SK-N-SH treated with all-trans-retinoic acid at 6 μM for 48 hours (cell line): Measurements from ENCODE around the gene TCF12.

Experiments
- ATAC-seq: fragments of 200-7000 bp; cut with Tn5 transposase; 3 replicates; pipeline ENCODE4 v1.9.1; 2020; ENCODE audit warnings: mild to moderate bottlenecking, moderate library complexity
- ARNTL ChIP-seq: fragments of 450-650 bp; formaldehyde crosslinking; IDR thresholded peaks from 2 replicates; pipeline ENCODE4 v1.5.0; 2020; ENCODE audit warnings: low read depth, mild to moderate bottlenecking, moderate library complexity, borderline replicate concordance
- BACH2 ChIP-seq: fragments of 250-450 bp; sonication (Bioruptor Pico); IDR thresholded peaks from 2 replicates; pipeline ENCODE4 v1.9.0; 2021; ENCODE audit warnings: mild to moderate bottlenecking, borderline replicate concordance
- CREB5 ChIP-seq: fragments of 250-450 bp; sonication (Bioruptor Pico); IDR thresholded peaks from 2 replicates; pipeline ENCODE4 v1.5.1; 2020; ENCODE audit warnings: low read depth, mild to moderate bottlenecking, moderate library complexity
- CSDC2 ChIP-seq: fragments of 250-450 bp; sonication (Bioruptor Pico); IDR thresholded peaks from 2 replicates; pipeline ENCODE4 v1.5.0; 2020; ENCODE audit warnings: mild to moderate bottlenecking, moderate library complexity
- CSRNP3 ChIP-seq: fragments of 250-450 bp; sonication (Bioruptor Pico); IDR thresholded peaks from 2 replicates; pipeline ENCODE4 v1.5.1; 2021; ENCODE audit warnings: mild to moderate bottlenecking, moderate library complexity
- ESRRG ChIP-seq: fragments of 250-450 bp; sonication (Bioruptor Pico); IDR thresholded peaks from 2 replicates; pipeline ENCODE4 v1.6.1; 2021; ENCODE audit warnings: mild to moderate bottlenecking
- GLIS3 ChIP-seq: fragments of 250-450 bp; sonication (Bioruptor Pico); IDR thresholded peaks from 2 replicates; pipeline ENCODE4 v1.5.0; 2020; ENCODE audit warnings: mild to moderate bottlenecking, moderate library complexity
- ISL1 ChIP-seq: fragments of 250-450 bp; sonication (Bioruptor Pico); IDR thresholded peaks from 2 replicates; pipeline ENCODE4 v2.1.2; 2022; ENCODE audit warnings: mild to moderate bottlenecking, moderate library complexity
- OSR1 ChIP-seq: fragments of 250-450 bp; sonication (Bioruptor Pico); IDR thresholded peaks from 2 replicates; pipeline ENCODE4 v1.8.0; 2022; ENCODE audit warnings: moderate library complexity, mild to moderate bottlenecking, inconsistent platforms
- PPARA ChIP-seq: fragments of 250-450 bp; sonication (Bioruptor Pico); IDR thresholded peaks from 2 replicates; pipeline ENCODE4 v1.5.0; 2020; ENCODE audit warnings: mild to moderate bottlenecking, borderline replicate concordance
- RARB ChIP-seq: fragments of 250-450 bp; sonication (Bioruptor Pico); IDR thresholded peaks from 2 replicates; pipeline ENCODE4 v1.8.0; 2021; ENCODE audit warnings: mild to moderate bottlenecking, moderate library complexity
- SNAI2 ChIP-seq: fragments of 250-450 bp; sonication (Bioruptor Pico); IDR thresholded peaks from 2 replicates; pipeline ENCODE4 v1.5.0; 2020; ENCODE audit warnings: mild to moderate bottlenecking, moderate library complexity
- TCF4 ChIP-seq: fragments of 250-450 bp; sonication (Bioruptor Pico); IDR thresholded peaks from 2 replicates; pipeline ENCODE4 v1.8.0; 2021; ENCODE audit warnings: mild to moderate bottlenecking, moderate library complexity, borderline replicate concordance
- TOX ChIP-seq: fragments of 250-450 bp; sonication (Bioruptor Pico); IDR thresholded peaks from 2 replicates; pipeline ENCODE4 v1.8.0; 2021; ENCODE audit warnings: mild to moderate bottlenecking, moderate library complexity, borderline replicate concordance
- ZC3H10 ChIP-seq: fragments of 250-450 bp; sonication (Bioruptor Pico); IDR thresholded peaks from 2 replicates; pipeline ENCODE4 v1.5.1; 2021; ENCODE audit warnings: mild to moderate bottlenecking, moderate library complexity
- ZFP3 ChIP-seq: fragments of 250-450 bp; sonication (Bioruptor Pico); IDR thresholded peaks from 2 replicates; pipeline ENCODE4 v1.5.0; 2020; ENCODE audit warnings: mild to moderate bottlenecking, moderate library complexity
- ZFP30 ChIP-seq: fragments of 450-650 bp; formaldehyde crosslinking; IDR thresholded peaks from 2 replicates; pipeline ENCODE4 v1.5.0; 2022; ENCODE audit warnings: mild to moderate bottlenecking, moderate library complexity
- ZNF565 ChIP-seq: fragments of 450-650 bp; formaldehyde crosslinking; conservative IDR thresholded peaks from 2 replicates; pipeline ENCODE4 v1.5.0; 2020; ENCODE audit warnings: low read depth, mild to moderate bottlenecking, moderate library complexity
- ZNF70 ChIP-seq: fragments of 450-650 bp; formaldehyde crosslinking; IDR thresholded peaks from 2 replicates; pipeline ENCODE4 v1.5.0; 2020; ENCODE audit warnings: mild to moderate bottlenecking, moderate library complexity
- ZNF8 ChIP-seq: fragments of 450-650 bp; formaldehyde crosslinking; IDR thresholded peaks from 2 replicates; pipeline ENCODE4 v1.5.0; 2020; ENCODE audit warnings: mild to moderate bottlenecking, moderate library complexity
- TF ChIP-seq, protein P1 (sequence below): fragments of 250-450 bp; sonication (Bioruptor Pico); IDR thresholded peaks from 2 replicates; pipeline ENCODE4 v1.8.0; 2020; ENCODE audit warnings: mild to moderate bottlenecking, moderate library complexity, borderline replicate concordance
- TF ChIP-seq, protein P2 (sequence below): fragments of 250-450 bp; sonication (Bioruptor Pico); IDR thresholded peaks from 2 replicates; pipeline ENCODE4 v1.5.0; 2020; ENCODE audit warnings: mild to moderate bottlenecking, moderate library complexity
- TF ChIP-seq, protein P3 (sequence below): fragments of 250-450 bp; sonication (Bioruptor Pico); IDR thresholded peaks from 2 replicates; pipeline ENCODE4 v1.8.0; 2021; ENCODE audit warnings: low read depth, mild to moderate bottlenecking, moderate library complexity, borderline replicate concordance

Gene TCF12

DNA sequence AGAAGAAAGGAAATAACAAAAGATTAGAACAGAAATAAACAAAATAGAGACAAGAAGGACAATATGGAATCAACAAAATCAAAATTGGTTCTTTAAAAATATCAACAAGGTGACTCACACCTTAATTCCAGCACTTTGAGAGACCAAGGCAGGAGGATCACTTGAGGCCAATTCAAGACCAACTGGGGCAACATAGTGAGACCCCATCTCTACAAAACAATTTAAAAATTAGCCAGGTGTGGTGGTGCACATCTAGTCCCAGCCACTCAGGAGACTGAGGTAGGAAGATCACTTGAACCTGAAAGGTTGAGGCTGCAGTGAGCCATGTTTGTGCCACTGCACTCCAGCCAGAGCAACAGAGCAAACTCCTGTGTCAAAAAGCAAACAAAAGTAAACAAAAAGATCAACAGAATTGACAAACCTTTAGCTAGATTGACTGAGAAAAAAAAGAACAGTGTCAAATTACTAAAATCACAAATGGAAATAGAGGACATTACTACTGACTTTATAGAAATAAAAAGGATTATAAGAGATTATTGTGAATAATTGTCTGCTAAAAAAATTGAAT is 267.1 kb downstream of the TCF12 start:
- no peak for ATAC-seq
- TF ChIP-seq, protein P1, sequence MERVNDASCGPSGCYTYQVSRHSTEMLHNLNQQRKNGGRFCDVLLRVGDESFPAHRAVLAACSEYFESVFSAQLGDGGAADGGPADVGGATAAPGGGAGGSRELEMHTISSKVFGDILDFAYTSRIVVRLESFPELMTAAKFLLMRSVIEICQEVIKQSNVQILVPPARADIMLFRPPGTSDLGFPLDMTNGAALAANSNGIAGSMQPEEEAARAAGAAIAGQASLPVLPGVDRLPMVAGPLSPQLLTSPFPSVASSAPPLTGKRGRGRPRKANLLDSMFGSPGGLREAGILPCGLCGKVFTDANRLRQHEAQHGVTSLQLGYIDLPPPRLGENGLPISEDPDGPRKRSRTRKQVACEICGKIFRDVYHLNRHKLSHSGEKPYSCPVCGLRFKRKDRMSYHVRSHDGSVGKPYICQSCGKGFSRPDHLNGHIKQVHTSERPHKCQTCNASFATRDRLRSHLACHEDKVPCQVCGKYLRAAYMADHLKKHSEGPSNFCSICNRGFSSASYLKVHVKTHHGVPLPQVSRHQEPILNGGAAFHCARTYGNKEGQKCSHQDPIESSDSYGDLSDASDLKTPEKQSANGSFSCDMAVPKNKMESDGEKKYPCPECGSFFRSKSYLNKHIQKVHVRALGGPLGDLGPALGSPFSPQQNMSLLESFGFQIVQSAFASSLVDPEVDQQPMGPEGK (CRISPR knock-in tag) = no peak
- TF ChIP-seq, protein P2, sequence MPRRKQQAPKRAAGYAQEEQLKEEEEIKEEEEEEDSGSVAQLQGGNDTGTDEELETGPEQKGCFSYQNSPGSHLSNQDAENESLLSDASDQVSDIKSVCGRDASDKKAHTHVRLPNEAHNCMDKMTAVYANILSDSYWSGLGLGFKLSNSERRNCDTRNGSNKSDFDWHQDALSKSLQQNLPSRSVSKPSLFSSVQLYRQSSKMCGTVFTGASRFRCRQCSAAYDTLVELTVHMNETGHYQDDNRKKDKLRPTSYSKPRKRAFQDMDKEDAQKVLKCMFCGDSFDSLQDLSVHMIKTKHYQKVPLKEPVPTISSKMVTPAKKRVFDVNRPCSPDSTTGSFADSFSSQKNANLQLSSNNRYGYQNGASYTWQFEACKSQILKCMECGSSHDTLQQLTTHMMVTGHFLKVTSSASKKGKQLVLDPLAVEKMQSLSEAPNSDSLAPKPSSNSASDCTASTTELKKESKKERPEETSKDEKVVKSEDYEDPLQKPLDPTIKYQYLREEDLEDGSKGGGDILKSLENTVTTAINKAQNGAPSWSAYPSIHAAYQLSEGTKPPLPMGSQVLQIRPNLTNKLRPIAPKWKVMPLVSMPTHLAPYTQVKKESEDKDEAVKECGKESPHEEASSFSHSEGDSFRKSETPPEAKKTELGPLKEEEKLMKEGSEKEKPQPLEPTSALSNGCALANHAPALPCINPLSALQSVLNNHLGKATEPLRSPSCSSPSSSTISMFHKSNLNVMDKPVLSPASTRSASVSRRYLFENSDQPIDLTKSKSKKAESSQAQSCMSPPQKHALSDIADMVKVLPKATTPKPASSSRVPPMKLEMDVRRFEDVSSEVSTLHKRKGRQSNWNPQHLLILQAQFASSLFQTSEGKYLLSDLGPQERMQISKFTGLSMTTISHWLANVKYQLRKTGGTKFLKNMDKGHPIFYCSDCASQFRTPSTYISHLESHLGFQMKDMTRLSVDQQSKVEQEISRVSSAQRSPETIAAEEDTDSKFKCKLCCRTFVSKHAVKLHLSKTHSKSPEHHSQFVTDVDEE = no peak
- no peak for TF ChIP-seq TCF4 (CRISPR knock-in tag)
- TF ChIP-seq CSDC2 (CRISPR knock-in tag) = no peak
- TF ChIP-seq, protein P3, sequence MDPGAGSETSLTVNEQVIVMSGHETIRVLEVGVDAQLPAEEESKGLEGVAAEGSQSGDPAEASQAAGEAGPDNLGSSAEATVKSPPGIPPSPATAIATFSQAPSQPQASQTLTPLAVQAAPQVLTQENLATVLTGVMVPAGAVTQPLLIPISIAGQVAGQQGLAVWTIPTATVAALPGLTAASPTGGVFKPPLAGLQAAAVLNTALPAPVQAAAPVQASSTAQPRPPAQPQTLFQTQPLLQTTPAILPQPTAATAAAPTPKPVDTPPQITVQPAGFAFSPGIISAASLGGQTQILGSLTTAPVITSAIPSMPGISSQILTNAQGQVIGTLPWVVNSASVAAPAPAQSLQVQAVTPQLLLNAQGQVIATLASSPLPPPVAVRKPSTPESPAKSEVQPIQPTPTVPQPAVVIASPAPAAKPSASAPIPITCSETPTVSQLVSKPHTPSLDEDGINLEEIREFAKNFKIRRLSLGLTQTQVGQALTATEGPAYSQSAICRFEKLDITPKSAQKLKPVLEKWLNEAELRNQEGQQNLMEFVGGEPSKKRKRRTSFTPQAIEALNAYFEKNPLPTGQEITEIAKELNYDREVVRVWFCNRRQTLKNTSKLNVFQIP = no peak
- TF ChIP-seq ISL1 (CRISPR knock-in tag) = no peak
- no peak for TF ChIP-seq ZNF70 (CRISPR knock-in tag)
- no peak for TF ChIP-seq TOX

- no peak for ATAC-seq
- TF ChIP-seq CREB5 (CRISPR knock-in tag) = no peak
- TF ChIP-seq CSDC2 (CRISPR knock-in tag) = no peak
- no peak for TF ChIP-seq ESRRG
- no peak for TF ChIP-seq ARNTL
- no peak for TF ChIP-seq ZC3H10 (CRISPR knock-in tag)
- TF ChIP-seq PPARA (CRISPR knock-in tag) = no peak
- TF ChIP-seq ZNF565 = no peak
- TF ChIP-seq TOX = no peak
- no peak for TF ChIP-seq ISL1 (CRISPR knock-in tag)
- TF ChIP-seq, protein P3 = no peak
- TF ChIP-seq RARB (CRISPR knock-in tag) = no peak
- TF ChIP-seq ZFP30 (CRISPR knock-in tag) = no peak
- TF ChIP-seq BACH2 (CRISPR knock-in tag) = no peak
- TF ChIP-seq, all 23 proteins: peak for 0
Measured at GRCh38 chr15:57189466-57189865, 271.0 kb downstream of the TCF12 start.

DNA sequence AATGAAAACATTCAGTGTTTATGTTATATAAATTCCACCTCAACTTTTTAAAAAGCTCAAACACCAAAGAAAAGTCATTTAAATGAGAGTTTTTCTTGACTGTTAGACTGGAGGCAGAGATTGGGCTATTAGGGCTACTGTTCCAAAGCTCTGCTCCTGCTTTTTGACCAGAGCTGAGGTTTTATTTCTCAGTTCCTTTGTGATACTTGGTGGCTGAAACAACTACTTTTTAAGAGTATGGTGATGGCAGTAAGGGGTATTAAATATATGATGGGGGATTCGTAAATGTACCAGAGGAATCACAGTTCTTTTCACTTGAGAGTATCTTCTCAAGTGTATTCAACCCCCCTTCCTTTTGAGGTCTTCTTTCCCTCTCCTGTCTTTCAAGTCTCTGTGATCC is 271.8 kb downstream of the TCF12 start:
- ATAC-seq = no peak
- TF ChIP-seq TOX (no peak), CSRNP3 (no peak), OSR1 (no peak), CSDC2 (CRISPR knock-in tag) (no peak), ZFP3 (CRISPR knock-in tag) (no peak), ZNF8 (no peak), ZNF565 (no peak), ZNF70 (CRISPR knock-in tag) (no peak), RARB (CRISPR knock-in tag) (no peak), ZFP30 (CRISPR knock-in tag) (no peak), GLIS3 (CRISPR knock-in tag) (no peak), CREB5 (CRISPR knock-in tag) (no peak), SNAI2 (CRISPR knock-in tag) (no peak), TCF4 (CRISPR knock-in tag) (no peak), PPARA (CRISPR knock-in tag) (no peak), ARNTL (no peak)
- TF ChIP-seq, protein P3 = no peak
